GM23248 (cell line): ENCODE data around the gene CFAP91. TPM values are rescaled to one million over a fixed set of nuclear protein-coding genes. Genes with fewer than 3 reads are reported as not detected.

Experiments
- DNase-seq: peaks from one replicate; pipeline ENCODE4 v3.0.0-alpha.2; 2015
- H2AFZ ChIP-seq: fragments of 200-600 bp; sonication (generic); 2 replicates; pipeline ENCODE4 v1.6.1; 2016; ENCODE audit warnings: antibody characterized with exemption
- H3F3A ChIP-seq: fragments of 200-600 bp; sonication (generic); 2 replicates; pipeline ENCODE4 v1.6.1; 2016; ENCODE audit warnings: mild to moderate bottlenecking, antibody characterized with exemption, mixed run types; ENCODE audit not compliant: insufficient read depth
- H3K27ac ChIP-seq: fragments of 200-600 bp; sonication (generic); 2 replicates; pipeline ENCODE4 v1.5.1; 2016; ENCODE audit warnings: mild to moderate bottlenecking
- H3K27me3 ChIP-seq: fragments of 200-600 bp; sonication (generic); replicated peaks from 2 replicates; pipeline ENCODE4 v1.6.1; 2016; ENCODE audit warnings: mild to moderate bottlenecking; ENCODE audit not compliant: insufficient read depth
- H3K36me3 ChIP-seq: fragments of 200-600 bp; sonication (generic); 2 replicates; pipeline ENCODE4 v1.6.1; 2016; ENCODE audit warnings: low read depth, mild to moderate bottlenecking
- H3K4me1 ChIP-seq: fragments of 200-600 bp; sonication (generic); 2 replicates; pipeline ENCODE4 v1.6.1; 2016; ENCODE audit warnings: mild to moderate bottlenecking; ENCODE audit not compliant: insufficient read depth
- H3K4me2 ChIP-seq: fragments of 200-600 bp; sonication (generic); one replicate; pipeline ENCODE4 v1.6.1; 2016; ENCODE audit warnings: mild to moderate bottlenecking; ENCODE audit not compliant: unreplicated experiment
- H3K4me3 ChIP-seq: fragments of 200-600 bp; sonication (generic); 2 replicates; pipeline ENCODE4 v1.5.1; 2016; ENCODE audit warnings: mild to moderate bottlenecking
- H3K79me2 ChIP-seq: fragments of 200-600 bp; sonication (generic); 2 replicates; pipeline ENCODE4 v1.6.1; 2016; ENCODE audit warnings: mild to moderate bottlenecking; ENCODE audit not compliant: insufficient read depth
- H3K9ac ChIP-seq: fragments of 200-600 bp; sonication (generic); 2 replicates; pipeline ENCODE4 v1.6.1; 2016; ENCODE audit warnings: mild to moderate bottlenecking
- H3K9me2 ChIP-seq: fragments of 200-600 bp; sonication (generic); 2 replicates; pipeline ENCODE4 v1.6.1; 2016; ENCODE audit warnings: mixed run types, mild to moderate bottlenecking, moderate library complexity; ENCODE audit not compliant: insufficient read depth
- H3K9me3 ChIP-seq: fragments of 200-600 bp; sonication (generic); one replicate; pipeline ENCODE4 v1.6.1; 2017; ENCODE audit warnings: low read depth
- H4K20me1 ChIP-seq: fragments of 200-600 bp; sonication (generic); 2 replicates; pipeline ENCODE4 v1.6.0; 2016; ENCODE audit not compliant: insufficient read depth
- EZH2 ChIP-seq: fragments of 200-600 bp; sonication (generic); IDR thresholded peaks from 2 replicates; pipeline ENCODE4 v1.6.1; 2018; ENCODE audit warnings: antibody characterized with exemption, mild to moderate bottlenecking; ENCODE audit not compliant: insufficient read depth, poor library complexity, severe bottlenecking
- EZH2phosphoT487 ChIP-seq: fragments of 200-600 bp; sonication (generic); IDR thresholded peaks from 2 replicates; pipeline ENCODE4 v1.6.1; 2018; ENCODE audit warnings: antibody characterized with exemption, moderate library complexity, mild to moderate bottlenecking, low read depth; ENCODE audit not compliant: insufficient read depth
- WGBS, 2 experiments: methylation state at CpG; one replicate each; pipeline ENCODE4 v1.1.6; 2015 to 2017; ENCODE audit warnings: low lambda C conversion rate in 2 of 2, low coverage in 1 of 2; ENCODE audit errors: missing lambda C conversion rate in 2 of 2; 5-methylcytosine and 5-hydroxymethylcytosine counted together
- in situ Hi-C: fragments of 300-500 bp; cut with MboI; formaldehyde crosslinking; loops from 2 replicates; pipeline ENCODE4 v1.15.0; 2020
- polyA plus RNA-seq: library from polyadenylated mRNA; unstranded; fragments of >200 nt; fragmentation: Nextera tagmentation; extraction: Ambion mirVana; gene quantifications from 2 replicates; pipeline ENCODE4 v1.2.1, GENCODE V29; 2016
- total RNA-seq: library from RNA; depleted of rRNA; stranded (reverse); fragments of >200 nt; shearing (Covaris generic); gene quantifications from 2 replicates; pipeline ENCODE4 v1.2.3, GENCODE V29; 2014

CFAP91 gene
- total and polyA plus RNA-seq, 2 experiments from 2014 or later: not detected

DNA sequence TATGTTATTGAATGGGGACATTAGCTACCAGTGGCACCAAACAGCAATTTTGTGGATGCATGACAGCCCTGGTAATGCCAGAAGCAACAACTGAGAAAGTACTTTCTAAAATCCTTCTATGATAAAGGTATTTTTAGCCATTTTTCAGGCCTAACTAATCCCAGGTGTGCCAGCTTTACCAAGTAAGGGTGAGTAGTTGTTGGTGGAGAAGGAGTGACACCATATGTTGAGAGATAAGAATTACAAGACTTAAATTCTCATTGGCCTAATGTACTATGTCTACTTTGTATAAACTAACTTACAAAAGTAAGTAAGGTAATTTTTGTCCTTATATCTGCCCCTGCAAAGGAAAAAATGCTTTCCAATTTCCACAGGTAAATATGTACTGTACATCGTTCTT is 21.5 kb upstream of the CFAP91 start:
- no peak overlapping the region for H3K4me3 ChIP-seq
- in situ Hi-C loops: loop anchor here (25.0 kb wide), 1 partner anchor 794 kb away; no protein-coding TSS in a partner anchor
- peaks cover 4% of the 10 kb centered on the region for H3K79me2 ChIP-seq
- H3K9me2 ChIP-seq: no peaks in the 10 kb centered on the region
- peaks cover 5% of the 10 kb centered on the region for H3K4me1 ChIP-seq
- no peaks in the 10 kb centered on the region for H3K27me3 ChIP-seq
- H2AFZ ChIP-seq: no peak overlapping the region
- H3F3A ChIP-seq: no peaks in the 10 kb centered on the region
- peak; percentile 72 for DNase-seq
- WGBS, 2 experiments: 0 to 9% methylated on average over 1 of the region's 1 CpG
- H4K20me1 ChIP-seq: no peaks in the 10 kb centered on the region
- H3K9me3 ChIP-seq: no peaks in the 10 kb centered on the region
- no peak overlapping the region for H3K9ac ChIP-seq
- no peak for TF ChIP-seq EZH2phosphoT487
- no peak for TF ChIP-seq EZH2
- H3K36me3 ChIP-seq: no peaks in the 10 kb centered on the region
- H3K4me2 ChIP-seq: no peak overlapping the region
- no peak overlapping the region for H3K27ac ChIP-seq

DNA sequence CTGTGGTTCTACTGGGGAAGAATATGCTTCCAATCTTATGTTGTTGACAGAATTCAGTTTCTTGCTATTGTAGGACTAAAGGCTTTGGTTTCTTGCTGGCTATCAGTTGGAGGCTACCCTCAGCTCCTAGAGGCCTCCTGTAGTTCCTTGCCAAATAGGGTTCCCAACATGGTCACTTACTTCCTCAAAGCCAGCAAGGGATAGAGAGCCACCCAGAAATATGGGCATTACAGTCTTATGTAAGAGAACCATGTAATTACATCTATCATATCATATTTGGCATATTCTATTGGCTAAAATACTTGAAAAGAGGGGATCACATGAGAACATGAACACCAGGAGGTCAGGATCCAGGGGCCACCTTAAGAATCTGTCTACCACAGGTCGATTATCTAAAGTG is 19.4 kb upstream of the CFAP91 start:
- Histone ChIP-seq H4K20me1 (no peaks in the 10 kb centered on the region), H3K79me2 (no peaks in the 10 kb centered on the region), H3K36me3 (no peaks in the 10 kb centered on the region), H3K27me3 (no peaks in the 10 kb centered on the region), H3K4me2 (no peak overlapping the region), H3K9me3 (no peaks in the 10 kb centered on the region), H3K27ac (no peak overlapping the region), H3K9ac (no peak overlapping the region), H3F3A (no peaks in the 10 kb centered on the region), H2AFZ (no peak overlapping the region), H3K4me1 (no peaks in the 10 kb centered on the region), H3K4me3 (no peak overlapping the region), H3K9me2 (no peaks in the 10 kb centered on the region)
- DNase-seq: no peak
- WGBS, 2 experiments: 17 to 22% methylated on average over 1 of the region's 1 CpG
- TF ChIP-seq EZH2 (no peak), EZH2phosphoT487 (no peak)
- in situ Hi-C loops: loop anchor here (25.0 kb wide), 1 partner anchor 796 kb away; no protein-coding TSS in a partner anchor

DNA sequence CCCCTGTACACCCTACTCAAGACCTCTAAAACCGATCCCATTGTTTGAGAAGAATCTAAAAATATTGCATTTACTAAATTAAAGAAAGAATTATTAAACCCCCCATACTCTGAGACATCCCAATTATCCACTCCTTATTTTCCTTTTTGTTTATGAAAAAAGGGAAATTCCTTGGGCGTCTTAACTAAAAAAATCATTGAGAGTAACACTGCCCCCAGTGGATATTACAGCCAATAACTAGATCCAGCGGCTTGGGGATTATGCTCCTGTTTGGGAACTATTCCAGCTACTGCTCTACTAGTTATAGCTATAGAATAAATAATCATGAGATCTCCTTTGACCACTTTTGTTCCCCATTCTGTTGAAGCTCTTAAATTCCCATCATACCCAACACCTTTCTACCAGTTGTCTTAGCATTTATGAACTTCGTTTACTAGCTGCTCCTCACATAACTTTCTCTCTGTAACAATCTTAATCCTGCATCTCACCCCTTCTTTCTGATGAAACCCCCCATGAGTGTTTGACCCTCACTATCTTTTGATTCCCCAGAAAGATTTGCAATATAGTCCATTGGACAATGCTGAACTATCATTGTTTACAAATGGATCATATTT is 12.7 kb upstream of the CFAP91 start:
- Histone ChIP-seq H3K27me3 (peaks cover 5% of the 10 kb centered on the region; the same call in 1 of the 2 replicates), H2AFZ (no peak overlapping the region), H3K9me3 (no peaks in the 10 kb centered on the region), H3K27ac (no peak overlapping the region), H3K79me2 (no peaks in the 10 kb centered on the region), H3K9me2 (no peaks in the 10 kb centered on the region), H3F3A (no peaks in the 10 kb centered on the region), H3K4me1 (no peaks in the 10 kb centered on the region), H3K36me3 (no peaks in the 10 kb centered on the region), H4K20me1 (no peaks in the 10 kb centered on the region), H3K4me2 (no peak overlapping the region), H3K9ac (no peak overlapping the region), H3K4me3 (no peak overlapping the region)
- in situ Hi-C loops: loop anchor here (25.0 kb wide), 1 partner anchor 803 kb away; no protein-coding TSS in a partner anchor
- 31 to 38% methylated on average over 4 of the region's 4 CpGs for WGBS, 2 experiments
- TF ChIP-seq EZH2phosphoT487: no peak
- TF ChIP-seq EZH2: no peak
- DNase-seq: peak; percentile 78

DNA sequence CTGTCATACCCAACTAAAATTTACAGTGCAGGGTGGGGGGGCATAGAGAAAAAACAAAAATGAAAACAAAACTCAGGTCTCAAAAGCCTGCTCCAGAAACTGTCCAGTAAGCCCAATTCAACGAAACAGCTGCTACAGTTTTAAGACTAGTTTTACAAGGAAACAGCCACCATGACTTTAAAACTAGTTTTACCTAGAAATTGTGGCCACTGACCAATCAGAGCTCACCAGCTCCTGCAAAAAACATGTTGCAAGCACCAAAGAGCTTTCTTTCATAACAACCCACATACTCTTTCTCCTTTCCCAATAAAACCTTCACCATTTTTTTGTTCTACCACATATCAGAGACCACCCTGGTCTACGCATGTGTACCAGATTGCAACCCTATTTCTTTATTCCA is 7.3 kb upstream of the CFAP91 start:
- no peak overlapping the region for H3K27ac ChIP-seq
- peaks cover 5% of the 10 kb centered on the region; the same call in 1 of the 2 replicates for H3K27me3 ChIP-seq
- H2AFZ ChIP-seq: no peak overlapping the region
- no peaks in the 10 kb centered on the region for H4K20me1 ChIP-seq
- no peak overlapping the region for H3K4me3 ChIP-seq
- no peaks in the 10 kb centered on the region for H3K9me3 ChIP-seq
- TF ChIP-seq EZH2phosphoT487 (no peak), EZH2 (no peak)
- no peaks in the 10 kb centered on the region for H3F3A ChIP-seq
- no peak overlapping the region for H3K4me2 ChIP-seq
- H3K9me2 ChIP-seq: no peaks in the 10 kb centered on the region
- in situ Hi-C loops: loop anchor here (25.0 kb wide), 1 partner anchor 808 kb away; no protein-coding TSS in a partner anchor
- 57 to 62% methylated on average over 2 of the region's 2 CpGs for WGBS, 2 experiments
- H3K9ac ChIP-seq: no peak overlapping the region
- no peaks in the 10 kb centered on the region for H3K36me3 ChIP-seq
- peak; percentile 30 for DNase-seq
- H3K79me2 ChIP-seq: no peaks in the 10 kb centered on the region
- H3K4me1 ChIP-seq: no peaks in the 10 kb centered on the region
